Peyer's patch (tissue), 4 donors: ENCODE data around the gene TMEM131L.

Experiments
- CTCF ChIP-seq, 6 experiments: fragments of 450-650 bp in 4 of 6; fragments of 200-600 bp in 2 of 6; sonication (generic) in 1 of 6; IDR thresholded peaks; one replicate each; pipeline ENCODE4 v1.5.1; 2017 to 2019; ENCODE audit warnings: antibody characterized with exemption in 6 of 6, mild to moderate bottlenecking in 3 of 6, moderate library complexity in 1 of 6
- POLR2A ChIP-seq, 2 donors: fragments of 450-650 bp; IDR thresholded peaks; one replicate each; pipeline ENCODE4 v1.5.1; 2017; ENCODE audit warnings: antibody characterized with exemption in 2 of 2, mild to moderate bottlenecking in 2 of 2, moderate library complexity in 2 of 2

- TF ChIP-seq POLR2A (IDR thresholded peaks at IDR 0.05) (no peak), CTCF (IDR thresholded peaks at IDR 0.05) (no peak)
Measured at GRCh38 chr4:153514688-153515426, 48.7 kb downstream of the TMEM131L start.
